IPS-18a (cell line): ENCODE results near the gene AR.
"Not testable (repeated sequence)": the region's sequence is repeated elsewhere in the genome, so short reads cannot be mapped to it uniquely, and the experiment has no call there.

Source experiments
- H3K27ac ChIP-seq: one replicate; pipeline ENCODE4 v1.5.1; 2013; ENCODE audit warnings: low read length
- H3K27me3 ChIP-seq: one replicate; pipeline ENCODE4 v1.6.1; 2013; ENCODE audit warnings: mild to moderate bottlenecking, low read length; ENCODE audit not compliant: control insufficient read depth, insufficient read depth
- H3K36me3 ChIP-seq: one replicate; pipeline ENCODE4 v1.6.1; 2013; ENCODE audit warnings: low read depth, low read length; ENCODE audit not compliant: control insufficient read depth
- H3K4me1 ChIP-seq: one replicate; pipeline ENCODE4 v1.6.1; 2013; ENCODE audit warnings: low read depth, low read length; ENCODE audit not compliant: control insufficient read depth
- H3K4me3 ChIP-seq: one replicate; pipeline ENCODE4 v1.5.1; 2013; ENCODE audit warnings: low read length
- H3K9ac ChIP-seq: one replicate; pipeline ENCODE4 v1.6.1; 2013; ENCODE audit warnings: mild to moderate bottlenecking, low read length, moderate library complexity
- H3K9me3 ChIP-seq: one replicate; pipeline ENCODE4 v1.6.1; 2013; ENCODE audit warnings: low read depth, low read length; ENCODE audit not compliant: control insufficient read depth

Gene AR

DNA sequence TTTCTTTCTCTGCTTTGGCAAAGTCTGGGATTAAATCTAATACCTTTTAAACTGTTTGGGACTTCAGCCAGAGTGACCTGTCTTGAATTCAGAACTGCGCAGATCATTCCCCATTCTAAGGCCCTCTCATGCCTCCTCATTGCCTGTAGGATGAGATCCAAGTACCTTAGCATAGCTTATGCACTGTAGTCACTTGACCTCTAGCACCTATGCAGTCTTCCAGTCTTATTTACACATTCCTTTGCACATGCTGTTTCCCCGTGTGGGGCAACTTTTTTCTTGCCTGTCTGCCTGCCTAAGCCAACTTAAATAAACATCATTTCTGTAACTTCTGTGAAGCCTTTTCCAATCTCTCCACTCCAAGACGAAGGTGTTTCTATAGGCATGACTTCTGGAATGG is 68.4 kb downstream of the AR start:
- Histone ChIP-seq H3K4me1 (no peaks in the 10 kb centered on the region), H3K9ac (no peak overlapping the region), H3K9me3 (peaks cover 14% of the 10 kb centered on the region), H3K27me3 (no peaks in the 10 kb centered on the region), H3K4me3 (peak overlapping the region; percentile 8), H3K27ac (no peak overlapping the region), H3K36me3 (no peaks in the 10 kb centered on the region)

DNA sequence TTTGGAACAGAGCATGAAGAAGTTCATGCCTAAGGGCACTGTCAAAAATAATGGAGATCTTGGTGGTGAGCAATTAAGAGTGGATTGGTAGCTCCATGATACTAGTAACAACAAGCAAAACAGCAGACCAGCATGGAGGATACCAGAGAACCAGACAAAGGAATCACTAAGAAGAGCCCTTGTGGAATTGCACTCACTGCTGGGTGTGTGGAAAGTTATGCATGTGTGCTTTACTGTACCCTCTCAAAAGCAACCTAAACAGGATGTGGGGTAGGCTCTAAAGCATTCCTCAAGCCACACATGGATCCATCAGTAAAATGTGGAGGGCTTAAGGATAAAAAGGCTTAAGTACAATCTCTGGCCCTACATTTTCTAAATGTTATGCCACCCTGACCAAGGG is 69.5 kb downstream of the AR start:
- Histone ChIP-seq H3K4me1 (no peaks in the 10 kb centered on the region), H3K36me3 (no peaks in the 10 kb centered on the region), H3K27ac (no peak overlapping the region), H3K27me3 (no peaks in the 10 kb centered on the region), H3K9ac (no peak overlapping the region), H3K9me3 (peaks cover 11% of the 10 kb centered on the region), H3K4me3 (no peak overlapping the region)

GRCh38 chrX:67613996-67614395 is 70.2 kb downstream of the AR start:
- Histone ChIP-seq H3K9me3 (peaks cover 14% of the 10 kb centered on the region), H3K36me3 (no peaks in the 10 kb centered on the region), H3K9ac (no peak overlapping the region), H3K27ac (no peak overlapping the region), H3K4me3 (no peak overlapping the region), H3K27me3 (no peaks in the 10 kb centered on the region), H3K4me1 (no peaks in the 10 kb centered on the region)

DNA sequence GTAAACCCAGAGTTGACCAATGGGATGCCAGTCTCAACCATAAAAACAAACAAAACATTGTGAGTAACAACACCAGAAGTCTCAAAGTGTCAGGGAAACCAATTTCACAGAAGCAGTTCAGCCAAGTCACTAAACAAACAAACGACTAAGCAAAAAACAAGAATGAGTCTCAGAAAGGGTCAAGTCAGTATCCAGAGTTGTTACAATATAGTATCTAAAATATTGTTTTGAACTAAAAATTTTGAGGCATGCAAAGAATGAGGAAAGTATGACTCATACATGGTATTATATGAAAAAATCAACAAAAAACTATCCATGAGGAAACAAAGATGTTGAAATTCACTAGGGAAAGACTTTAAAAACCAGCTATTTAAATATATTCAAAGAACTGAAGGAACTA is 70.6 kb downstream of the AR start:
- no peaks in the 10 kb centered on the region for H3K27me3 ChIP-seq
- H3K9ac ChIP-seq: no peak overlapping the region
- no peak overlapping the region for H3K27ac ChIP-seq

DNA sequence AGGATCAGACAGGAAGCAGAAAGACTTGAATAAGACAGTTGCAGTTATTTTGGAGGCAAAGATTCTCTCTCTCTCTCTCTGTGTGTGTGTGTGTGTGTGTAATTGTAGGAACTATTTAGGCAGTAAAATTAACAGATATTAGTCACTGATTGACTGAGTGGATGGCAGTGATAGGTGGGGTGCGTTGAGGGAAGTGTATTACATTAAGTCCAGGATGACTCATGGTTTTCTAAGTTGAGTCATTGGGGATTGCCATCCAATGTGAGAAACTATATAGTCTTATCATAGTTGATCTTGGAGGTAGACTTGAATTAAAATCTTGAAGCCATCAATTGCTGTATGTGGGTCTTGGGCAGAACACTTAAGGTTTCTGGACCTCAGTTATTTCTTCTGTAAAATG is 75.4 kb downstream of the AR start:
- H3K27ac ChIP-seq: no peak overlapping the region

More for the DNA sequence above, 70.6 kb downstream of the AR start:
- Histone ChIP-seq H3K9me3 (peaks cover 18% of the 10 kb centered on the region), H3K36me3 (no peaks in the 10 kb centered on the region), H3K4me1 (no peaks in the 10 kb centered on the region), H3K4me3 (no peak overlapping the region)

DNA sequence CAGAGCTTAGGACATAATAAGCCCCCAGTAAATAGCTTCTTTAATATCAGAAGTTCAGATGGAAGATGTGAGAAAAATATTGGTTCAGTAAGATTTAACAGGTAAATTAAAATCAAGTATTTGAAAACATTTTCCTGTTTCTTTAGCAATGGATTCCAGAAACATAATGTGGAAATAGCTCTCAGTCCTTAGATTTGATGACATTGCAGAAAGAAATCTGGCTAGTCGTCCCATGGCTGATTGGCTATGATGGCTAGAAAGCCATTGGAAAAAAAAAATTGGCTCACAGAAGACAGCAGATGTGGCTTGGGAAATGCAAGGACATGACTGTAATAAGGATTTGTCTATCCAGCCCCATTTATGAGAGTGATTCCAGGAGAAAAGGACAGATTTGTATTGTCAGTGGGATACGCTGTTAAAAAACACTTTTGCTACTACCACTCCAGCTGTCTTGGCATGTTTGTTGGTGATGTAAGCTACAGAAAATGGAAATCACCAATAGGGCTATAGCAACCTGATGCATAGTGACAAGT is 78.3 kb downstream of the AR start:
- Histone ChIP-seq H3K27ac (no peak overlapping the region), H3K4me3 (no peak overlapping the region), H3K9me3 (peaks cover 31% of the 10 kb centered on the region), H3K9ac (no peak overlapping the region), H3K36me3 (no peaks in the 10 kb centered on the region), H3K4me1 (no peaks in the 10 kb centered on the region), H3K27me3 (no peaks in the 10 kb centered on the region)

More for the DNA sequence above, 75.4 kb downstream of the AR start:
- Histone ChIP-seq H3K4me3 (no peak overlapping the region), H3K9ac (no peak overlapping the region), H3K9me3 (peaks cover 35% of the 10 kb centered on the region), H3K36me3 (no peaks in the 10 kb centered on the region), H3K27me3 (no peaks in the 10 kb centered on the region), H3K4me1 (no peaks in the 10 kb centered on the region)

- H3K27ac ChIP-seq: no peak overlapping the region
- peaks cover 24% of the 10 kb centered on the region for H3K9me3 ChIP-seq
- no peak overlapping the region for H3K4me3 ChIP-seq
- no peak overlapping the region for H3K9ac ChIP-seq
- no peaks in the 10 kb centered on the region for H3K4me1 ChIP-seq
- H3K36me3 ChIP-seq: no peaks in the 10 kb centered on the region
- no peaks in the 10 kb centered on the region for H3K27me3 ChIP-seq
Observed at GRCh38 chrX:67624325-67624724, 80.5 kb downstream of the AR start.

GRCh38 chrX:67635424-67635823 is 91.6 kb downstream of the AR start:
- H3K9me3 ChIP-seq: peaks cover 9% of the 10 kb centered on the region
- no peaks in the 10 kb centered on the region for H3K27me3 ChIP-seq
- H3K27ac ChIP-seq: no peak overlapping the region
- no peak overlapping the region for H3K9ac ChIP-seq
- H3K4me3 ChIP-seq: no peak overlapping the region
- H3K4me1 ChIP-seq: peaks cover 3% of the 10 kb centered on the region
- no peaks in the 10 kb centered on the region for H3K36me3 ChIP-seq

- no peak overlapping the region for H3K27ac ChIP-seq
- H3K27me3 ChIP-seq: no peaks in the 10 kb centered on the region
- no peak overlapping the region for H3K4me3 ChIP-seq
- peaks cover 9% of the 10 kb centered on the region for H3K9me3 ChIP-seq
- no peaks in the 10 kb centered on the region for H3K36me3 ChIP-seq
- H3K4me1 ChIP-seq: peaks cover 3% of the 10 kb centered on the region
- no peak overlapping the region for H3K9ac ChIP-seq
Observed at GRCh38 chrX:67636532-67636931, 92.7 kb downstream of the AR start.

- H3K36me3 ChIP-seq, H3K27me3 ChIP-seq, H3K4me1 ChIP-seq, H3K27ac ChIP-seq, H3K9me3 ChIP-seq, H3K9ac ChIP-seq, H3K4me3 ChIP-seq: not testable (repeated sequence)
Observed at GRCh38 chrX:67637293-67637692, 93.5 kb downstream of the AR start.

DNA sequence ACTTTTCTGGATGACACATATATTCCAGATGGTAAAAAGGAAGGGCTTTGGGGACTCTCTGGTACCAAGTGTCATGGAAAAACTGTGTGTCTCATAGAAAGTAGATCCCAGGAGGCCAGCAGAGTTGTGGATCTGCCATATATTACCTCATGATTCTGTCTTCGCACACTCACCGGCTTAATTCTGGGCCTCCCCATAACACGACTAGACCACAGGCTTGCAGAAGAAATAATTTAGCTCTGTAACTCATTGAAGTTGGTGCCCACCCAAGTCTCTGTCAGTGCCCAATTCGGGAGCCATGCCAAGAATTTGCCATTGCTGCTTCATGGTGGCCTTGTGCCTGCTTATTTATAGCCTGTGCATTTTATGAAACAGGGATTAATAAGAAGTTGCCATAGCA is 104.5 kb downstream of the AR start:
- Histone ChIP-seq H3K27ac (no peak overlapping the region), H3K9ac (no peak overlapping the region), H3K4me1 (no peaks in the 10 kb centered on the region), H3K9me3 (peaks cover 17% of the 10 kb centered on the region), H3K4me3 (no peak overlapping the region), H3K27me3 (no peaks in the 10 kb centered on the region), H3K36me3 (peaks cover 3% of the 10 kb centered on the region)

DNA sequence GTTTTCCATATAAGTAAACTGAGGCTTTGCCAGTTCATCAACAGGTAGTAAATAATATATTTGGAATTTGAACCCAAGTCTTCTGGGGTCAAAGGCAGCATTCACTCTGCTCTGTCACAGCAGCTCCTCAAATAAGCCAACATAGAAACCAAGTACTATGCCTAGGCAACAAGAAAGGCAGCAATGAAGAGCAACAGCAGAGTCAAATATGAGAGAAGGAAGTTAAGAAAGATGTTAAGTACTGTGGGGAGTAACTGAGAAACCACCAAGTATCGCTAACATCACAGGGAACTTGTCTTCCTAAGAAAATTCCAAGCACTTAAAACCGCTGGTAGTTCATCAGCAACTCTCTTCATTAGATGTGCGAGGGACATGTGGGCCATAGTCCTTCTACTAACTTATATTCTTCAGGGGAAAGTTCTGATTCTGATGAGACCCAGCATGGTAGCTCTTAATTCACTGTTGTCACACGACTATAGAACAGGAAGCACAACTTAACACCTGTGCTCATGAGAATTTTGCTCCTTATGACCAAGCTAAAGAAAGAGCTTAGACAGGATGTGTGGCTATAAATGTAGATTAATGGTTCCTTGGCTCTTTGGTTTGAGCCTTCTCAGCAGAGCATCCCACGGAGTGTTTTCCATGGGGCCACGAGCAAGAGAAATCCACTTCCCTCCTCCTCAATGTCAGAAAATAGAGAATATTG is 107.8 kb downstream of the AR start:
- Histone ChIP-seq H3K4me3 (no peak overlapping the region), H3K27me3 (no peaks in the 10 kb centered on the region), H3K9me3 (peaks cover 19% of the 10 kb centered on the region), H3K4me1 (no peaks in the 10 kb centered on the region), H3K27ac (no peak overlapping the region), H3K9ac (no peak overlapping the region), H3K36me3 (no peaks in the 10 kb centered on the region)
